ENCODE measurements around the gene SCNN1B. TPM values are rescaled to one million over a fixed set of nuclear protein-coding genes. Genes with fewer than 3 reads are reported as not detected.
A peak's percentile ranks its signal among the peaks of the same experiment; 100 is the strongest.

The SCNN1B gene
- total RNA-seq, 1 donor from 2014 or later, result 0.79 TPM

GRCh38 chr16:23409522-23409921, 107.4 kb downstream of the SCNN1B start:
- peaks cover 9% of the 10 kb centered on the region for H3K36me3 ChIP-seq (ENCODE audit: control insufficient read depth, insufficient read depth, low read length)
- DNase-seq (ENCODE audit: low read depth) (no peak), FAIRE-seq (no peak)

GRCh38 chr16:23410176-23410575, 108.1 kb downstream of the SCNN1B start:
- FAIRE-seq (no peak), DNase-seq (ENCODE audit: low read depth) (no peak)
- H3K4me3 ChIP-seq (ENCODE audit: low read depth, low read length), result no peak overlapping the region
- H3K36me3 ChIP-seq (ENCODE audit: control insufficient read depth, insufficient read depth, low read length), result peaks cover 8% of the 10 kb centered on the region
- TF ChIP-seq CTCF (IDR thresholded peaks at IDR 0.05; ENCODE audit: insufficient read depth, low read length, severe bottlenecking), result no peak
- no peaks in the 10 kb centered on the region for H3K27me3 ChIP-seq (ENCODE audit: control insufficient read depth, insufficient read depth, low read length)

More at GRCh38 chr16:23409522-23409921, 107.4 kb downstream of the SCNN1B start:
- no peaks in the 10 kb centered on the region for H3K27me3 ChIP-seq (ENCODE audit: control insufficient read depth, insufficient read depth, low read length)
- no peak overlapping the region for H3K4me3 ChIP-seq (ENCODE audit: low read depth, low read length)
- TF ChIP-seq CTCF (IDR thresholded peaks at IDR 0.05; ENCODE audit: insufficient read depth, low read length, severe bottlenecking), result no peak

GRCh38 chr16:23414731-23415130, 112.6 kb downstream of the SCNN1B start:
- DNase-seq (ENCODE audit: low read depth), result no peak
- Histone ChIP-seq H3K27me3 (ENCODE audit: control insufficient read depth, insufficient read depth, low read length) (no peaks in the 10 kb centered on the region), H3K36me3 (ENCODE audit: control insufficient read depth, insufficient read depth, low read length) (peaks cover 4% of the 10 kb centered on the region), H3K4me3 (ENCODE audit: low read depth, low read length) (no peak overlapping the region)
- no peak for TF ChIP-seq CTCF (IDR thresholded peaks at IDR 0.05; ENCODE audit: insufficient read depth, low read length, severe bottlenecking)
- FAIRE-seq, result no peak

- no peak for TF ChIP-seq CTCF (IDR thresholded peaks at IDR 0.05; ENCODE audit: insufficient read depth, low read length, severe bottlenecking)
- Histone ChIP-seq H3K4me3 (ENCODE audit: low read depth, low read length) (no peak overlapping the region), H3K36me3 (ENCODE audit: control insufficient read depth, insufficient read depth, low read length) (peaks cover 3% of the 10 kb centered on the region), H3K27me3 (ENCODE audit: control insufficient read depth, insufficient read depth, low read length) (no peaks in the 10 kb centered on the region)
- FAIRE-seq, result no peak
- no peak for DNase-seq (ENCODE audit: low read depth)
These were observed 114.7 kb downstream of the SCNN1B start for GRCh38 chr16:23416816-23417215.

- peaks cover 2% of the 10 kb centered on the region for H3K36me3 ChIP-seq (ENCODE audit: control insufficient read depth, insufficient read depth, low read length)
- DNase-seq (ENCODE audit: low read depth) (no peak), FAIRE-seq (no peak)
- no peaks in the 10 kb centered on the region for H3K27me3 ChIP-seq (ENCODE audit: control insufficient read depth, insufficient read depth, low read length)
- no peak for TF ChIP-seq CTCF (IDR thresholded peaks at IDR 0.05; ENCODE audit: insufficient read depth, low read length, severe bottlenecking)
- no peak overlapping the region for H3K4me3 ChIP-seq (ENCODE audit: low read depth, low read length)
These were observed 117.9 kb downstream of the SCNN1B start for GRCh38 chr16:23420011-23420410.

- Histone ChIP-seq H3K4me3 (ENCODE audit: low read depth, low read length) (no peak overlapping the region), H3K27me3 (ENCODE audit: control insufficient read depth, insufficient read depth, low read length) (no peaks in the 10 kb centered on the region), H3K36me3 (ENCODE audit: control insufficient read depth, insufficient read depth, low read length) (no peaks in the 10 kb centered on the region)
- TF ChIP-seq CTCF (IDR thresholded peaks at IDR 0.05; ENCODE audit: insufficient read depth, low read length, severe bottlenecking), result no peak
- FAIRE-seq (no peak), DNase-seq (ENCODE audit: low read depth) (peak; percentile 97)
These were observed 121.5 kb downstream of the SCNN1B start for GRCh38 chr16:23423496-23424049.

Measured in bronchial epithelial cell (primary cell).